HG03432 (cell line): ENCODE data around the gene GABBR2.

ENCODE experiments used
- ATAC-seq: cut with Tn5 transposase; IDR thresholded peaks from one replicate; pipeline ENCODE4 v1.9.1; 2021; ENCODE audit warnings: mild to moderate bottlenecking, moderate library complexity; ENCODE audit not compliant: unreplicated experiment

Gene GABBR2

GRCh38 chr9:98708933-98709911 lies at the start of gene GABBR2:
Gene GABBR2, minus strand, starts transcription at chr9:98708935. Its CDS starts 198 bp downstream, at chr9:98708737.
- ATAC-seq = no peak

DNA sequence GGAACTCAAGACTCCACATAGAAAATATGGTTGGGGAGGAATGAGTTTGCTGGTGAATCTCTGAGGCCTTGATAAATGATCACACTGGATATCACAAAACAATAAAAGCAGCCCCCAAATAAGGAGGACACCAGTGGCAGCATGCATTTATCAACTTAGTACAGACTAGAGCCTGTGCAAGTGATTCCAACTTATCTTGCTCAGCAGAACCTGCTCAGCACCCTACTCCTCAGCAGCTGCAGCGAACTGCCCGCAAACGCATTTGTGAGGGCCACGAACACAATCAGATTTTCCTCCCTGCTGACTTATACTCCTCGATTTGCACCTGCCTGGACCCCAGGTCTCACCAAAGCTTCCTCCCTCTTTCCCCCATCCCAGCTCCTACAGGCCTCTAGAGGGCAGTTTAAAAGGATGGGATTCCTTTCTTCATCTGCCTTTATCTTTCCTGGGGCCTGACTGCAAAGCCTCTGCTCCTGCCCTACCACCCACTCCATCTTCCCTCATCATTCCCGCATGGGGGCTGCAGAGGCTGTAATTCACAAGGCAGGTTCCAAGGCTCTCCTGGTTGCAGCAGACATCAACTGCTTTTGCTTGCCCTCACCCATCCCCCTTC lies 46.4 kb upstream of the GABBR2 start:
- ATAC-seq = no peak

DNA sequence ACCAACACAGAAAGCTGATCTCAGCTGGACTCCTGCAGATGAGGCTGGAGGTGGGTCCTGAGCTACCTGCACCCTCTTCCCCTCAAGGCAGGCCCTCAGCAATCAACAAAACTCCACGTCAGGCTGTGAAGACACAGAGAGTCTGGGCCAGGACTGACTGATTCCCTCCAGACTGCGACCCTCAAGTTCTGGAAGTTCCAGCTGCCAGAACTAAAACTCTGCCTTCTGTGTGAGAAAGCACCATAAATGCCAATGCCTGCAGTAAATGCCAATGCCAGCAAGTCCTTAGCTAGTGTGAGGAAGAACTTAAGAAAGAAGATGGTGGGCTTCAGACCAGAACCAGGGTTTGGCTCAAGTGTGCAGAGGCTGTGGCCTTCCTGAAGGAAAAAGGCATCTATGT lies 42.5 kb upstream of the GABBR2 start:
- ATAC-seq = no peak

- no peak for ATAC-seq
Measured at GRCh38 chr9:98750364-98751060, 41.8 kb upstream of the GABBR2 start.

GRCh38 chr9:98747476-98747875 lies 38.7 kb upstream of the GABBR2 start:
- no peak for ATAC-seq

DNA sequence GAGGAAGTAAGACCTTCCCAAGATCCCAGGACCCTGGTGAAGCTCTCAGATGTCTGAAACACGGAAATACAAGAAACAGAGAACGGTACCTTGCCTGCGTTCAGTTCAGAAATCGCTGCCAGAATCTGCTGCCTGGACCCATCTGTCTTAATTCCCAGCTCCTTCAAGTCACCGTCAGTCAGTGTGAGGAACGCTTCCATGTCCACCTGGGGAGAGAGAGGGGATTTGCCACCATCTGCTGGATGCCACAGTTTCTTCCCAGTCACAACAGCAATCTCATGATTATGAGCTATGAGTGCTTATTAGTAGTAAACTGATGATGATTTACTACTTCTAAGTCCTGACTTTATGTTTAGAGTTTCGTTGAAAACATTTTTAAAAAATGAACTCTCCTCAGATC lies 36.7 kb upstream of the GABBR2 start:
- ATAC-seq = no peak

- ATAC-seq = no peak
Measured at GRCh38 chr9:98743818-98744611, 35.3 kb upstream of the GABBR2 start.

DNA sequence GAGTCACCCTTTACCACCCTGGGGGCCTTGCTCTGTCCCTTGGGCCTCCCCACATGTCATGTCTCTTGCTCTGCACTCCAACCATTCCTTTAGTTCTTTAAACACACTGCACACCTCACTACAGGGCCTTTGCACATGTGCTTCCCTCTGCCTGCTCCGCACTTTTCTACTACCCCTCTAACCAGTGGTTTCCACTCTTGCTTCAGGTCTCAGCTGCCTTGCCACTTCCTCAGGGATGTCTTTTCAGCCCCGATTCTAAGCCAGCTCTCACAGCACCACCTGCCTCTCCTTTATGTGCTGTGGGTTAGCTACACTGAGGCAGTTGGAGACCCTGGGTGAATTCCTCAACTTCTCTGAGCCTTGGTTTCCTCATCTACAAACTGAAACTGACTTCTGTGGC lies 34.6 kb upstream of the GABBR2 start:
- ATAC-seq = no peak

- ATAC-seq = no peak
Measured at GRCh38 chr9:98742325-98743280, 33.9 kb upstream of the GABBR2 start.

GRCh38 chr9:98740226-98740881 lies 31.6 kb upstream of the GABBR2 start:
- no peak for ATAC-seq

GRCh38 chr9:98738741-98739140 lies 30.0 kb upstream of the GABBR2 start:
- ATAC-seq = no peak

DNA sequence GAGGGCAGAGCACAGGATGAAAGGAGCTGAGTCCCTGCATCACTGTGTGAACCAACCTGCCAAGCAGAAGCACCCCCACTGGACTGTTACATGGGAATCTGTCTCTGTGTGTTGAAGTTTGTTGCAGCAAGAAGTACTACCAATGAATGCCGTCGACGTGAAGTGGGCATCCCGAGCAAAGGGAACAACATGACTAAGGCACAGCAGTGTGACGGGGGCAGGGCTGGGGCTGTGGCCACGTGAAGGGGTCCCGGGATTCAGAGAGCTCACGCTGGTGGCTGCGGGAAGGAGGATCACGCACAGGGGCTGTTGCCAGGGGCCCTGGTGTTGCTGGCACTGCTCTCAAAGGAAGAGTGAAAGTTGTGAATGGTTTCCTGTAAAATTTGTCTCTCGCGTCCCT lies 27.5 kb upstream of the GABBR2 start:
- ATAC-seq = no peak

- no peak for ATAC-seq
Measured at GRCh38 chr9:98732801-98733200, 24.1 kb upstream of the GABBR2 start.

DNA sequence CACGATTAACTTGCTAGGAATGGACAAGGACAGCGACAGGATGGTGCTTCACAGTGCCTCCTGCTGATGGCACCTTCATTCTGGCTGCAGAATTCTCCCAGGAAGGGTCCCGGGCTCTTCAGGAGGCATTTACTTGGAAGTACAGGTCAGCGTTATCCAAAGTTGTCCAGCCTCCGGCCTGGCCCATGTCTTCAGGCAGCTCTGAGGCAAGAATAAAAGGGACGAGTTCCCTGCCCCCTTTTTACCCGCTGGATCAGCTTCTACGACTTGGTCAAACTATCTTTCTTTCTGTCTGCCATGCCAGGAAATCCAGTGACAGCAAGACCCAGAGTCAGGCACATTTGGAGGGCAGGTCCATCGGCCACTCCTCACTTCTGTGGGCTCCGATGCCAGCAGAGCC lies 23.4 kb upstream of the GABBR2 start:
- no peak for ATAC-seq

DNA sequence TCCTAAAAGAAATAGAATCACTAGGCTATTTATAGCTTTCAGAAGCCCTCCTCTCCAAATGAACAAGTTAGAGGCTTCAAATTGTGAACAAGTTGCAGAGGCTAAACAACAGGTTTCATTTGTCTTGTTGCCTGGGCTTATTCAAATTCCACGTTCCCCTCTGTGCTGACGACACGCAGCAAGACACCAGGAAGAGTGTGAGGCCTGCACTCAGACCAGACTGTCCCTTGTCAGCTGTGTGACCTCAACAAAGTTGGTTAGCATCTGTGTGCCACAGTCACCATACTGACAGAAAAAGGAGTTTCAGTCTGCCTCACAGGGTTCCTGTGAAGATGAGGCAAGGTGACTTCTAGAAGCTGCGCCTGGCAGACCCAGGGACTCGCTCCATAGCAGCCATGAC lies 22.1 kb upstream of the GABBR2 start:
- no peak for ATAC-seq

GRCh38 chr9:98728500-98728899 lies 19.8 kb upstream of the GABBR2 start:
- ATAC-seq = no peak

GRCh38 chr9:98727428-98727827 lies 18.7 kb upstream of the GABBR2 start:
- ATAC-seq = no peak

- no peak for ATAC-seq
Measured at GRCh38 chr9:98726735-98727134, 18.0 kb upstream of the GABBR2 start.
